ENCODE measurements around the gene PRKCB. TPM values are rescaled to one million over a fixed set of nuclear protein-coding genes. Genes with fewer than 3 reads are reported as not detected.
"Not testable (repeated sequence)": the region's sequence is repeated elsewhere in the genome, so short reads cannot be mapped to it uniquely, and the experiment has no call there.

The PRKCB gene
- total and polyA plus RNA-seq, 8 donors: 13.5 to 74.3 (median 57.0) TPM

DNA sequence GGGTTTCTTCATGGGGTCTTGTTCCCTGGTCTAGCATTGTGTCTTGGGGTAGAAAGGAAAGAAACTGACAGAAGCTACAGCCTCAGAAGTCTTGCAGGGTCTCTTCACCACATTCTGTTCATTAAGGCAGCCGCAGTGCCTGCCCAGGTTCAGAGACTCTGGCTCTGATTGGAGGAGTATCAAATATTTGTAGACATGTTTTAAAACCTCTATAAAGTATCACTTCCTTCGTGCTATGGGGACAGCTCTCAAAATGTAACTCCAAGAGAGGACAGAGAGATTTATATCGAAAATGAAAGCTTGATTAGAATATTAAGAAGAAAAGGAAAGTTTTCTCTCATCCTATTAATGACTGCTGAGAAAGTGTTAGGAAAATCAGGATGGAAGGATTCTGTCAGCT is 313.3 kb downstream of the PRKCB start:
- TF ChIP-seq, protein P1, sequence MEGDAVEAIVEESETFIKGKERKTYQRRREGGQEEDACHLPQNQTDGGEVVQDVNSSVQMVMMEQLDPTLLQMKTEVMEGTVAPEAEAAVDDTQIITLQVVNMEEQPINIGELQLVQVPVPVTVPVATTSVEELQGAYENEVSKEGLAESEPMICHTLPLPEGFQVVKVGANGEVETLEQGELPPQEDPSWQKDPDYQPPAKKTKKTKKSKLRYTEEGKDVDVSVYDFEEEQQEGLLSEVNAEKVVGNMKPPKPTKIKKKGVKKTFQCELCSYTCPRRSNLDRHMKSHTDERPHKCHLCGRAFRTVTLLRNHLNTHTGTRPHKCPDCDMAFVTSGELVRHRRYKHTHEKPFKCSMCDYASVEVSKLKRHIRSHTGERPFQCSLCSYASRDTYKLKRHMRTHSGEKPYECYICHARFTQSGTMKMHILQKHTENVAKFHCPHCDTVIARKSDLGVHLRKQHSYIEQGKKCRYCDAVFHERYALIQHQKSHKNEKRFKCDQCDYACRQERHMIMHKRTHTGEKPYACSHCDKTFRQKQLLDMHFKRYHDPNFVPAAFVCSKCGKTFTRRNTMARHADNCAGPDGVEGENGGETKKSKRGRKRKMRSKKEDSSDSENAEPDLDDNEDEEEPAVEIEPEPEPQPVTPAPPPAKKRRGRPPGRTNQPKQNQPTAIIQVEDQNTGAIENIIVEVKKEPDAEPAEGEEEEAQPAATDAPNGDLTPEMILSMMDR (IDR thresholded peaks at IDR 0.05): no peak
- intact Hi-C loops (cut with DNase I): no loop called here
- Histone ChIP-seq H3K27me3 (no peaks in the 10 kb centered on the region), H3K36me3 (no peaks in the 10 kb centered on the region), H3K9me3 (no peaks in the 10 kb centered on the region), H3K4me3 (no peak overlapping the region), H3K27ac (no peak overlapping the region), H3K4me1 (no peaks in the 10 kb centered on the region)
- ATAC-seq (no peak), DNase-seq (no peak)

DNA sequence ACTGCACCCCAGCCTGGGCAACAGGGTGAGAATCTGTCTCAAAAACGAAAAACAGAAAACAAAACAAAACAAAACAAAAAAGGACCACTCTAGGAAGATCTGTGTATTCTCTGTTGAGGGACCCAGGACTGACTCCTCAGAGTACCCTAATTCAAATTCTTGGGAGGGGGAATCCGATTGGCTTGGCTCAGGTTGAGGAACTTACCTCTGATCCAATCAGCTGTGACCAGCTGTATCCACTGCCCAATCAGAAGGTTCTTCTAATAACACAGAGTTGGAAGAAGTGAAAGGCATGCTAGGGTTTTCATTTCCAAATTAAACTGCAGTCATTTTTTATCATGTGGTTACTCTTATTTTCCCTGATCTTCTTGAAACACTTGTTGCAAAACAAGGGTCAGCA is 314.5 kb downstream of the PRKCB start:
- peaks cover 0 to 9% of the 10 kb centered on the region in 2 donors for H3K36me3 ChIP-seq
- no peak overlapping the region for H3K4me3 ChIP-seq
- H3K4me1 ChIP-seq: no peaks in the 10 kb centered on the region
- H3K27ac ChIP-seq: no peak overlapping the region
- TF ChIP-seq, protein P1 (IDR thresholded peaks at IDR 0.05): no peak
- ATAC-seq: no peak
- no peaks in the 10 kb centered on the region for H3K9me3 ChIP-seq
- no peaks in the 10 kb centered on the region for H3K27me3 ChIP-seq
- intact Hi-C loops (cut with DNase I): no loop called here
- no peak for DNase-seq

DNA sequence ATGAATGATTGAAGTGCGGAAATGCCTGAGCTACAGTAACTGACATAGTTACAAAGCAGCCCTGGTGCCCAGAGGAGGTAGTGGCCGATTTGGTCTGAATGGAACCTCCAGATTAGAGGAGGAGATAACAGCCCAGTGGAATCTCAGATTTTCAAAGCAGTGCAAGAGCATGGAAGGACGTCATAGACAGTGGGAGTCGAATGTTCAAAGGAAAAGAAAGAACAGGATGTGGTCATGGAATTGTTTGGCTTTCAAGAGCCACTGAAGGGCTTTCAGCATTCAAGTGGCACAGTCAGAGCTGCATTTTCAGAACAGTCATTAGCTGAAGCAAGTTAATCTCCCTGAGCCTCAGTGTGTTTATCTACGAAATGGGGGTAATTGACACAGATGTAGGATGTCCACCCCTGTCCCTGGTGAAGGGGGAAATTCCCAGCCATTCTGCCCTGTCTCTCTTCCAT is 315.7 kb downstream of the PRKCB start:
- TF ChIP-seq, protein P1 (IDR thresholded peaks at IDR 0.05): no peak
- peaks cover 0 to 18% of the 10 kb centered on the region in 2 donors for H3K36me3 ChIP-seq
- H3K4me3 ChIP-seq: no peak overlapping the region
- peak in 1 of 4 donors; percentile 25 for DNase-seq
- no peaks in the 10 kb centered on the region for H3K9me3 ChIP-seq
- H3K27ac ChIP-seq: no peak overlapping the region
- H3K4me1 ChIP-seq: no peaks in the 10 kb centered on the region
- ATAC-seq: peak; percentile 86
- intact Hi-C loops (cut with DNase I): no loop called here
- H3K27me3 ChIP-seq: no peaks in the 10 kb centered on the region

DNA sequence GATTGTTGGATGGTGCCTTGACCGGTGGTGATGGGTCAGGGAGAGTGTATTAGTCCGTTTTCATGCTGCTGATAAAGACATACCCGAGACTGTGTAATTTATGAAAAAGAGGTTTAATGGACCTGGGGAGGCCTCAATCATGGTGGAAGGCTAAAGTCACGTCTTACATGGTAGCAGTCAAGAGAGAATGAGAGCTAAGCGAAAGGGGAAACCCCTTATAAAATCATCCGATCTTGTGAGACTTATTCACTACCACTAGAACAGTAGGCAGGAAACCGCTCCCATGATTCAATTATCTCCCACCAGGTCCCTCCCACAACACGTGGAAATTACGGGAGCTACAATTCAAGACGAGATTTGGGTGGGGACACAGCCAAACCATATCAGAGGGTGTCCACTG is 316.3 kb downstream of the PRKCB start:
- DNase-seq; H3K27ac ChIP-seq; intact Hi-C loops (cut with DNase I); H3K4me3 ChIP-seq; H3K27me3 ChIP-seq; H3K9me3 ChIP-seq; ATAC-seq; H3K4me1 ChIP-seq: not testable (repeated sequence)
- peaks cover 0 to 19% of the 10 kb centered on the region in 2 donors for H3K36me3 ChIP-seq

DNA sequence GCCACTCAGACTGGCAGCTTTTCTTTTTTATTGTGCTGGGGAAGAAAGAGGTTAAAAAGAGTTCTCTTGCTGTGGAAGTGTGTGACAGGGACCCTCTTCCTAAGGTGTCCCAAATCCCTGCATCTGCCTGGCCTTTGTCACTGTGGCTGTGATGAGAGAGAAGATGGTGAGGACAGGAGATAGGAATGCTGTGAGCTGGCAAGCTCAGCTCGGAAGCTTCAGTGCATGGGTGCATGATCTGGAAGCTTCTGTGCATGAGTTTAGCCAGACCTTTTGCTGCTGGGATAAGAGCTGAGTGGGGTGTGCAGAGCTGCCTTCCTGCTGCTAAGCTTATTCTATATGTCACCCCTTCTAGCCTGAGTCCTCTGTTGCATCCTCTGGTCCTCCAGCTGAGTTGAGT is 317.0 kb downstream of the PRKCB start:
- H3K9me3 ChIP-seq: no peaks in the 10 kb centered on the region
- H3K4me3 ChIP-seq: no peak overlapping the region
- no peaks in the 10 kb centered on the region for H3K4me1 ChIP-seq
- no peaks in the 10 kb centered on the region for H3K27me3 ChIP-seq
- intact Hi-C loops (cut with DNase I): no loop called here
- H3K27ac ChIP-seq: no peak overlapping the region
- peaks cover 0 to 19% of the 10 kb centered on the region in 2 donors for H3K36me3 ChIP-seq
- TF ChIP-seq, protein P1 (IDR thresholded peaks at IDR 0.05): no peak
- DNase-seq (no peak), ATAC-seq (no peak)

DNA sequence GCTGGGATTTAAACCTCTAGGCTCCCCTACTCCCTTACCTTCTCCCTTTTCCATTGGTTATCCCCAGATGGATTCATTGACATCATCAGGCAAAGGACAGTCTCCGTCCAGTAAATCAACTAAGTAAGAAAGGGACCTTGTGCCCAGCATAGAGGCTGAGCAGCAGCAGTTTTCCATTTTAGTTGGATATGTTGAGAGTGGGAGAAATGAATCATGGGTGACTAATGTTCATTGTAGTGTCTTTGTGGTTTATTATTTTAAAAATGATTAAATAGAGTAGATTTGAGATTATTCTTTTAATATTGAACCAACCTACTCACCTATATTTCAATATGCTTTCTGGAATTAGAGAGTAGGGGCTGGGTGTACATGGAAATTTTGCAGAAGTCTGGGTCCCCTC is 321.0 kb downstream of the PRKCB start:
- no peaks in the 10 kb centered on the region for H3K27me3 ChIP-seq
- ATAC-seq (no peak), DNase-seq (no peak)
- H3K9me3 ChIP-seq: no peaks in the 10 kb centered on the region
- intact Hi-C loops (cut with DNase I): no loop called here
- peaks cover 0 to 19% of the 10 kb centered on the region in 2 donors for H3K36me3 ChIP-seq
- H3K4me3 ChIP-seq: no peak overlapping the region
- TF ChIP-seq, protein P1 (IDR thresholded peaks at IDR 0.05): no peak
- no peak overlapping the region for H3K27ac ChIP-seq
- H3K4me1 ChIP-seq: no peaks in the 10 kb centered on the region
